HG02981 (cell line): ENCODE results near the gene OR7E24.
"Not testable (repeated sequence)": the region's sequence is repeated elsewhere in the genome, so short reads cannot be mapped to it uniquely, and the experiment has no call there.

ENCODE experiments used
- ATAC-seq: cut with Tn5 transposase; IDR thresholded peaks from one replicate; pipeline ENCODE4 v1.9.1; 2021; ENCODE audit warnings: mild to moderate bottlenecking, moderate library complexity; ENCODE audit not compliant: unreplicated experiment

OR7E24 gene

DNA sequence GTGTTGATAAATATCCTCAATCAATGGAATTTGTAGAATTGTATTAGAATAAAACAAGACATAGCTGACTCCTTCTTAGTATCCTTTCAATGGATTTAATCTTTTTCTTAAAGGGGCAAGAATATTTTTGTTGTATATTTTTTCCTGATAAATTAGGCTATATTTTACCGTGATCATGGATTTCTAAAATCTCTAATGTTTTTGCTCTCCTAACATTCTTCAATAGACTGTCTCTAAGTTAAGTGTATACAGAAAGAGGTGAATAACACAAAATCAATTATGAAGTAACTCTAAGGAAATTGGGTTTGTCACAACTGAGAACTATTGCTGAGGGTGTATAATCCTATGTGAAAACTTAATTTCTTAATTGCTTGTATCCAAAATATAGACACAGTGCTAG is at the start of gene OR7E24:
Gene OR7E24, plus strand, starts transcription at position 301 of the 400 bp plus-strand sequence. CDS start 114 bp downstream, outside the sequence.
- no peak for ATAC-seq

- no peak for ATAC-seq
Measured at GRCh38 chr19:9205501-9206113, 45.1 kb upstream of the OR7E24 start.

- no peak for ATAC-seq
Measured at GRCh38 chr19:9219489-9219888, 31.2 kb upstream of the OR7E24 start, which contains the start of gene OR7D4. Gene OR7D4, minus strand, starts transcription at chr19:9219589. Its CDS starts 4,752 bp downstream, at chr19:9214837.

DNA sequence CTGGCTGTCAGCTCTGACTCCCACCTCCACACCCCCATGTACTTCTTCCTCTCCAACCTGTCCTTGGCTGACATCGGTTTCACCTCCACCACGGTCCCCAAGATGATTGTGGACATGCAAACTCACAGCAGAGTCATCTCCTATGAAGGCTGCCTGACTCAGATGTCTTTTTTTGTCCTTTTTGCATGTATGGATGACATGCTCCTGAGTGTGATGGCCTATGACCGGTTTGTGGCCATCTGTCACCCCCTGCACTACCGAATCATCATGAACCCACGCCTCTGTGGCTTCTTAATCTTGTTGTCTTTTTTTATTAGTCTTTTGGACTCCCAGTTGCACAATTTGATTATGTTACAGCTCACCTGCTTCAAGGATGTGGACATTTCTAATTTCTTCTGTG is 506 bp downstream of the OR7E24 start:
- no peak for ATAC-seq

GRCh38 chr19:9283485-9283884 is 32.8 kb downstream of the OR7E24 start:
- not testable (repeated sequence) for ATAC-seq

- ATAC-seq = no peak
Measured at GRCh38 chr19:9289231-9289884, 38.6 kb downstream of the OR7E24 start.

DNA sequence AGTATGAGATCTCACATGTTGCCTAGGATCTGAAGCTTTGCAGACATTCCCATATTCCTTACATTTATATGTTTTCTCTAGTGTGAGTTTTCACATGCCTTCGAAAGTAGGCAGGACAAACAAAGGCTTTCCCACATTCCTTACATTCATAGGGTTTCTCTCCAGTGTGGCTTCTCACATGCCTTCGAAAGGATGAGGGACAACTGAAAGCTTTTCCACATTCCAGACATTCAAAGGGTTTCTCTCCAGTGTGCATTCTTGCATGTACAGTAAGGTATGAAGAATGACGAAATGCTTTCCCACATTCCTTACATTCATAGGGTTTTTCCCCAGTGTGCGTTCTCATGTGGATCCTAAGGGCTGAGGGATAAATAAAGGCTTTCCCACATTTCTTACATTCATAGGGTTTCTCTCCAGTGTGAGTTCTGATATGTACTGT is 44.7 kb downstream of the OR7E24 start:
- ATAC-seq = no peak

DNA sequence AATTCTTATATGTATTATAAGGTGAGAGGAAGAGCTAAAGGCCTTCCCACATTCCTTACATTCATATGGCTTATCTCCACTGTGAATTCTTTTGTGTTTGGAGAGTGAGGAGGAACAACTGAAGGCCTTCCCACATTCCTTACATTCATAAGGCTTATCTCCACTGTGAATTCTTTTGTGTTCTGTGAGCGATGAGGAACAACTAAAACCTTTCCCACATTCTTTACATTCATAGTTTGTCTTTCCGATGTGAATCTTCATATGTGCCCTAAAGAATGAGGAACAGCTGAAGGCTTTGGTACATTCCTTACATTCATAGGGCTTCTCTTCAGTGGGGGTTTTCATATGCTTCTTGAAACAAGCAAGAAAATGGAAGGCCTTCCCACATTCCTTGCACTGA is 45.6 kb downstream of the OR7E24 start:
- ATAC-seq = no peak
